Endothelial cell of umbilical vein (primary cell): ENCODE data around the gene HOXC9.

Experiments used
- EZH2 ChIP-seq: IDR thresholded peaks from 2 replicates; pipeline ENCODE4 v1.6.1; 2012; ENCODE audit warnings: borderline replicate concordance, low read depth, mild to moderate bottlenecking, moderate library complexity, low read length, inconsistent platforms; ENCODE audit not compliant: severe bottlenecking
- GATA2 ChIP-seq: IDR thresholded peaks from 2 replicates; pipeline ENCODE4 v1.7.0; 2011; ENCODE audit warnings: low read depth, mild to moderate bottlenecking, moderate library complexity, mixed read lengths, low read length; ENCODE audit not compliant: insufficient read length, insufficient read depth
- MYC ChIP-seq: IDR thresholded peaks from one replicate; pipeline ENCODE4 v1.6.1; 2011; ENCODE audit warnings: mild to moderate bottlenecking, low read depth, low read length
- POLR2A ChIP-seq: IDR thresholded peaks from 2 replicates; pipeline ENCODE4 v1.6.1; 2012; ENCODE audit warnings: low read depth, mild to moderate bottlenecking, control low read depth, low read length
- TF ChIP-seq, protein P1 (sequence below), 2 donors: IDR thresholded peaks; 1 replicate in 1 of 2; 2 replicates in 1 of 2; pipeline ENCODE4 v1.5.1; 2011; ENCODE audit warnings: low read length in 2 of 2, mild to moderate bottlenecking in 2 of 2, moderate library complexity in 2 of 2, control low read depth in 1 of 2, inconsistent platforms in 1 of 2, low read depth in 1 of 2; ENCODE audit not compliant: insufficient read depth in 1 of 2; ENCODE audit errors: extremely low read depth in 1 of 2
- TF ChIP-seq, protein P2 (sequence below): IDR thresholded peaks from 2 replicates; pipeline ENCODE4 v1.6.1; 2011; ENCODE audit not compliant: insufficient read depth, insufficient read length

DNA sequence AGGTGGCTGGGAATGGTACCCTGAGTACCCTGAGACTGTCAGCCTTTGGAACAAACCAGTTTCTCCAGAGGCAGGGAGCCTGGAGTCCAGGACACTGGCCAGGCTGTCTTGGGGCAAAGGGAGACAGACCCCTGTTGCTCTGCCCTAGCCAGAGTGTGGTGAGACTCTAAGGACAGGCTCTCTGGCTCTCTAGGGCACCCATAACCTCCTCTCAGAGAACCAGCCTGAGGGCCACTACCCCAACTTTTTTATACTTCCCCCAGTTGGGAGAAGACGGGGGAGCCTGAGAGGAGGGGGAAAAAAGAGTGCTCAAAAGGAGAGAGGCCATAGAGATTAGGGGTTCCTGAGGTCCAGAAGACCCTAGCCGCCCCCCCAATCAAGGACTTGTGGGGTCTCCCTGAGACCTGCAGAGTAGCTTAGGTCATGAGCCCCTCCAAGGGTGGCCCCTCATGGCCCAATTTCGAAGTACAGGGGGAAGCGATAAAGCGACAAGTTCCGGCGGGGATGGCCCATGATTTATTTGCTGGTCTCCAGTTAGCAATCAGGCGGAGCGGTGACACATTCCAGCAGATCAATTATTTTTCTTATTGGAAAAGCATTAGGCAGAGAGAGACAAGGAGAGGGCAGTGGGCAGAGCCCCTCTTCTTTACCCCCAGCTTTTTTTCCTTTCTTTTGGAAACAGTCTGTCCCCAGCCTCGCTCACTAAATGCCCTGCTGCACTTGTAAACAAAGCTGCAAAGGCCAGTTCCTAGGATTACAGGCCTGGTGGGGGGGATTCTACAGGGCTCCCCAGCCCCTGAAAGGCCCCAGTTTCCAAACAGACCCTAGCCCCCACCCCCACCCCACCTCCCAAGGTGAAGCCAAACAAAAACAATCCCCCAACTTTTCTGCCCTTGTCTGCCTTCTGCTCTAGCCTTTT is 10.4 kb downstream of the HOXC9 start:
- TF ChIP-seq, protein P1, sequence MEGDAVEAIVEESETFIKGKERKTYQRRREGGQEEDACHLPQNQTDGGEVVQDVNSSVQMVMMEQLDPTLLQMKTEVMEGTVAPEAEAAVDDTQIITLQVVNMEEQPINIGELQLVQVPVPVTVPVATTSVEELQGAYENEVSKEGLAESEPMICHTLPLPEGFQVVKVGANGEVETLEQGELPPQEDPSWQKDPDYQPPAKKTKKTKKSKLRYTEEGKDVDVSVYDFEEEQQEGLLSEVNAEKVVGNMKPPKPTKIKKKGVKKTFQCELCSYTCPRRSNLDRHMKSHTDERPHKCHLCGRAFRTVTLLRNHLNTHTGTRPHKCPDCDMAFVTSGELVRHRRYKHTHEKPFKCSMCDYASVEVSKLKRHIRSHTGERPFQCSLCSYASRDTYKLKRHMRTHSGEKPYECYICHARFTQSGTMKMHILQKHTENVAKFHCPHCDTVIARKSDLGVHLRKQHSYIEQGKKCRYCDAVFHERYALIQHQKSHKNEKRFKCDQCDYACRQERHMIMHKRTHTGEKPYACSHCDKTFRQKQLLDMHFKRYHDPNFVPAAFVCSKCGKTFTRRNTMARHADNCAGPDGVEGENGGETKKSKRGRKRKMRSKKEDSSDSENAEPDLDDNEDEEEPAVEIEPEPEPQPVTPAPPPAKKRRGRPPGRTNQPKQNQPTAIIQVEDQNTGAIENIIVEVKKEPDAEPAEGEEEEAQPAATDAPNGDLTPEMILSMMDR (IDR thresholded peaks at IDR 0.05; ENCODE audit: extremely low read depth in 1 of 2, insufficient read depth in 1 of 2, low read depth in 1 of 2, low read length in 2 of 2), result no peak
- TF ChIP-seq POLR2A (no peak), GATA2 (no peak), EZH2 (no peak), MYC (no peak)
- TF ChIP-seq, protein P2, sequence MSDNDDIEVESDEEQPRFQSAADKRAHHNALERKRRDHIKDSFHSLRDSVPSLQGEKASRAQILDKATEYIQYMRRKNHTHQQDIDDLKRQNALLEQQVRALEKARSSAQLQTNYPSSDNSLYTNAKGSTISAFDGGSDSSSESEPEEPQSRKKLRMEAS, result no peak
